NCI-H510A (cell line): ENCODE data around the gene SLC1A6.
"Not testable (repeated sequence)": the region's sequence is repeated elsewhere in the genome, so short reads cannot be mapped to it uniquely, and the experiment has no call there.

Experiments
- DNase-seq: peaks from one replicate; lab custom pipeline; 2025; lab: John Stamatoyannopoulos, UW

The SLC1A6 gene

DNA sequence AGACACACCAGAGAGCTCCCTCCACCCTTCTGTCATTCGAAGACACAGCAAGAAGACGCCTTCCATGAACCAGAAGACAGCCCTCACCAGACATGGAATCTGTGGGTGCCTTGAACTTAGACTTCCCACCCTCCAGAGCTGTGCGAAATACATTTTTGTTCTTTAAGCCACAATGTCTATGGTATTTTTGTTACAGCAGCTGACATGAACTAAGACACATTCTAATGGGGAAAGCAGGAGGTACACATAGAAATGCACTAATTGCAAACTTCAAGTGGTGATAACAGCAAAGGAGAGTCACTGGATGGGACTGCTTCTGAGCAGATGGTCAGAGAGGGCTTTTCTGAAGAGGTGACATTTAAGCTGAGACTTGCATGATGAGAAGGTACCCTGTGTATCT, 22.2 kb downstream of the SLC1A6 start:
- DNase-seq: no peak

DNA sequence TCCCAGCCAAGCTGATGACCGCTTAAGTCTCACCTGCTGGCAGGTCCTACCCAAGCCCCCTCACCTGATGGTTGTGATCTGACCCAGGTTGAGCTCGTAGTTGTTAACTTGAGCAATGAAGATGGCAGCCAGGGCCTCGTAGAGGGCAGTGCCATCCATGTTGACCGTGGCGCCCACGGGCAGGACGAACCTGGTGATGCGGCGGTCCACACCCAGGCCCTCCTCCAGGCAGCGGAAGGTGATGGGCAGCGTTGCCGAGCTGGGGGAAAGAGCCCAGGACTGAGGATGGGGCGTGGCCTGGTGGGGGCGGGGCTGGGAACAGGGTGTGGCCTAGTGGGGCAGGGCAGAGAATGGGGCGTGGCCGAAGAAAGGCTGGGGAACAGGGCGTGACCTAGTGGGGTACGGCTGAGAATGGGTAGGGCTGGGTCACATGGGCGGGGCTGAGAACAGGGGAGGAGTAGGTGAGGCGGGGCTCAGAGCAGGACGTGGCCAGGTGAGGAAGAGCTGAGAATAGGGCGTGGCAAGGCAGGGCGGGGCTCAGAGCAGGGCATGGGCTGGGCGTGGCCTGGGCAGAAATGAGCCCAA, 25.5 kb downstream of the SLC1A6 start:
- no peak for DNase-seq

DNA sequence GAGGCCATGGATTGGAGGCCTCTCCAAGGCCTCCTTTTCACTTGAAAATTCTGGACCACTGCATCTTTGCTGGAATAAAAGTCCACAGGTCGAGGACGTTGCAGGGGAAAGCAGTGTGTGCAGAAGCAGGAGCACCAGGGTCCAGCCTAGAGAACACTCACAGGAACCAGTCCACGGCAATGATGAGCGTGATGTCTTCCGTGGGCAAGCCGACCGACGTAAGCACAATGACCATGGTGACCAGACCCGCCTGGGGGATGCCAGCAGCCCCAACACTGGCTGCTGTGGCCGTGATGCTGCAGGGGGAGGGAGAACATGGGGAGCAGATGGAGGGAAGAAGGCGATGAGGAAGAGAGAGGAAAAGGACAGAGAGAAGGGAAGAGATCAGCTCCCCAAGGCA, 26.9 kb downstream of the SLC1A6 start:
- DNase-seq: no peak

DNA sequence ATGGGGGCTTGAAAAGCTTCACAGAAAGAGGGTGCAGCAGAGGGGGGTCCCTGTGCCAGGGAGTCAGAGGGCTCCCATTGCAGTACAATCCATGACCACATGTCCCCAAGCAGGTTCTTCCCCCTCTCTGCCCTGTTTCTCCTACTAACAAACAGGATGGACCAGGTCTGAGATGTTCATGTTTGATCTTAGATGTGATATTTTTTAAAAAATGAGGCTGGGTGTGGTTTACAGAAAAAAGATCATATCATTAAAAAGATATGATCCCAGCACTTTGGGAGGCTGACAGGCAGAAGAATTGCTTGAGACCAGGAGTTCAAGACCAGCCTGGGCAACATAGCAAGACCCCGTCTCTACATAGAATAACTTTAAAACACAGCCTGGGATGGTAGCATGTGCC, 29.2 kb downstream of the SLC1A6 start:
- no peak for DNase-seq

DNA sequence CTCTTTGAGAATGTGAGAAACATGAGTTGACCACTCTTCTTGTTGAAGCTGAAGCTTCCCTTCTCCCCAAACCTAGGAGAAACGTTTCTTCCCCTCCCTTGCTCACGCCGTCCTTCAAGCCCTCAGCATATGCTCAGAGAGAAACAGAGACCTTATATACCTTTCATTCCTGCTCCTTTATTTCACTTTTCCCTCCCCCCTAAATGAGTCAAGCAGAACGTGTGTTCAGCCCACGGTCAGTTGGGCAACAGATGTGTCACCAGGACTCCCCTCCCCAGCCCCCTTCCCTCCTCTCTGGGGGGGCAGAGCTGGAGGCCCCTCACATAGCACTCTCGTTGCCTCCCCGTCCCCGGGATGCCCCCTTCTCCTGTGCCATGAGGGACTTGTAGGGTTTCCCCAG, 29.8 kb downstream of the SLC1A6 start:
- DNase-seq: no peak

DNA sequence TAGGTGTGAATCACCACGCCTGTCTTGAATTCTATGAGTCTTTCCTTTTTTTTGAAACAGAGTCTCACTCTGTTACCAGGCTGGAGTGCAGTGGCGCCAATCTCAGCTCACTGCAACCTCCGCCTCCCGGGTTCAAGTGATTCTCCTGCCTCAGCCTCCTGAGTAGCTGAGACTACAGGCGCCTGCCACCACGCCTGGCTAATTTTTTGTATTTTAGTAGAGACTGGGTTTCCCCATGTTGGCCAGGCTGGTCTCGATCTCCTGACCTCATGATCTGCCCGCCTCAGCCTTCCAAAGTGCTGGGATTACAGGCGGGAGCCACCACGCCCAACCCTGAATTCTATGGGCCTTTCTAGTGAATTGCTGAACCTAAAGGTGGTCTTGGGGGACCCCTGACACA, 30.3 kb downstream of the SLC1A6 start:
- DNase-seq: not testable (repeated sequence)

DNA sequence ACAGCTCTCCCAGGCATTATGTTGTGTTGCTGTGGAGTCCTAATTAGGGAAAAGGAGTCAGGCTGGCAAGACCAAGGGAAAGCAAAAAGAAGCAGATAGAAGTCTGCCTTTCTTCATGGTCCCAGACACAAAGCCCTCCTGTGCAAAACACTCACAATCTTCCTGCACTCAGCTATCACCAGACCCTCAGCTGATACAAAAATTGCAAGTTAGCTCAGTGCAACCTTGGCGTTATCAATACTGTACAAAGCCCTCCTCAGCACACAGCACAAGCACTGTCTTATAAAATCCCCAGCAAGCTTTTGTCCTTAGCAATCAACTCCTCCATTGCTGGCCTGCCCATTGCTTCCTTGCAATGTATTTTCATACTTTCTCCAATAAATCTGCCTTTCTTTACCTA, 35.2 kb downstream of the SLC1A6 start:
- DNase-seq: no peak

DNA sequence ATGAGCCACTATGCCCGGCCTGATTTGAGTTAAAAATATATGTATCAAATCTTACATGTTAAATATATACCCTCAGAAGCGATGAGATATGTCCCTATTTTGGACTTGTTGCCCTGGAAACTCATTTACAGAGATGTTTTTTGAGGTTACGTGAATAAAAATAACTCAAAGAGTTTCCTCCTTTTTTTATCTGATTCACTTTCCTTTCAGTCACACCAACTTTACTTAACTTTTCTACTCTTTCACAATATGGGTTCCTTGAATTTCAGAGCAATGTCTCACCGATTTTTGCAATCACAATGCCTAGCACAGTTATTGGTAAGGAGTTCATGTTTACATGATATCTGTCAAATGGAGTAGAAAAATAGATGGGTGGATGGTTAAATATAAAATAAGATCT, 36.1 kb downstream of the SLC1A6 start:
- DNase-seq: no peak

DNA sequence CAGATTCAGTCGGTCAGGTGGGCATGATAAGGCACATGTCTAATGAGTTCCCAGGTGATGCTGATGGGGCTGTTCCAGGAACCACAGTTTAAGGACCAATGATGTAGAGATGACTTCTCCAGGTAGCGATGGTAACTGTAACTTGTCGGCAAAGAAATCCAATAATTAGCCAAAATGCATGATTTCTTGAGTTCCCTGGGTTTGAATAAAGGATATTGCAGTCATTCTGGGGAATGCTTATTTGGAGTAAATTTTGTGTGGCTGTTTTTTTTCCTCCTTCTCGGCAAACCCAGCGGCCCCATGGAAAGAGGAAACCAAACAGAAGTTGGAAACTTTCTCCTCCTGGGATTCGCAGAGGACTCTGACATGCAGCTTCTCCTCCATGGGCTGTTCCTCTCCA, 38.5 kb downstream of the SLC1A6 start, which contains the start of gene OR7C2:
Gene OR7C2 (plus strand): TSS at position 301 of the 400 bp plus-strand sequence. CDS start 0 bp downstream, at position 301.
- no peak for DNase-seq

DNA sequence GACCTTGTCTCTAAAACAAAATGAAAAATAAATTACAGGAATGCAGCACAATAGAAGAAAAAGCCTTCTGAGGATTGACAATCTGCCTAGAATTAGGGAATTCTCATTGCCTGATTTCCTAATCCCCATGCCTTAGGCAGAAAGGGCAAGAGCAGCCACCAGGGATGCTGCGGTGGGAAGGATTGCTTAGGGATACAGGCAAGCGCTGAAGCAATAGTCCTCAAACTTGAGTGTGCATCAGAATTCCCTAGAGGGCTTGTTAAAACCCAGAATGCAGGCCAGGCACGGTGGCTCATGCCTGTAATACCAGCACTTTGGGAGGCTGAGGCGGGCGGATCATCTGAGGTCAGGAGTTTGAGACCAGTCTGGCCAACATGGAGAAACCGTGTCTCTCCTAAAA, 39.4 kb downstream of the SLC1A6 start:
- no peak for DNase-seq

DNA sequence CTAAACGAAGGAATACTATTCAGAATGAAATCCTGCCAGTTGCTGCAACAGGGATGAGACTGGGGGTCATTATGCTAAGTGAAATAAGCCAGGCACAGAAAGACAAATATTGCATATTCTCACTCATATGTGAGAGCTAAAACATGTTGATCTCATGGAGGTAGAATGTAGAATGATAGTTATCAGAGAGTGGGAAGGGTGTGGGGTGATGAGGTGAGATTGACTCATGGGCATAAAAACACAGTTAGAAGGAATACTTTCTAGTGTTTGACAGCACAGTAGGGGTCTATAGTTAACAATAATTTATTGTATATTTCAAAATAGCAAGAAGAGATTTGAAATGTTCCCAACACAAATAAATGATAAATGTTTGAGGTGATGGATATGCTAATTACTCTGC, 46.2 kb downstream of the SLC1A6 start:
- DNase-seq: no peak

DNA sequence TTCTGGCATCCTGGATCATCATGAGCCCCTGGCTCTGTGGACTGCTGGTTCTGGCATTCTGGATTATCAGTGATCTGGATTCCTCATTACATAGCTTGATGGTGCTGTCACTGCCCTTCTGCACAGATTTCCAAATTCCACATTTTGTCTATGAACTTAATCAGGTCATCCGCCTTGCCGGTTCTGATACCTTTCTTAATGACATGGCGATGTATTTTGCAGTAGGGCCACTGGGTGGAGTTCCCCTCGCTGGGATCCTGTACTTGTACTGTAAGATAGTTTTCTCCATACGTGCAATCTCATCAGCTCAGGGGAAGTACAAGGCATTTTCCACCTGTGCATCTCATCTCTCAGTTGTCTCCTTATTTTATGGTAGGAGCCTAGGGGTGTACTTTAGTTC, 62.8 kb downstream of the SLC1A6 start:
- DNase-seq: no peak

DNA sequence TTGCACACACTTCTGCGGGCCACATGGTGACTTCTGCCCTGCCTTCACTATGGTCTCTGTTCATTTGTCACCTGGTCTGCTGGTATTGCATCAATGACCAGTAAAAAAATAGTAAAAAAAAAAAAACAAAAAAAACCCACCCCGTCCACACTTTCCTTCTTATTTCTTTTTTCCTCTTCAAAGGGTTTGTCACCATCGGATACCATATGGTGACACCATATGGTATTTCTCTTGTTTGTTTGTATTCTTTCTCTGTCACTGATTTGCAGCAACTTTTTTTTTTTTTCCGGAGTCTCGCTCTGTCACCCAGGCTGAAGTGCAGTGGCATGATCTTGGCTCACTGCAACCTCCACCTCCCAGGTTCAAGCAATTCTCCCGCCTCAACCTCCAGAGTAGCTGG, 64.5 kb downstream of the SLC1A6 start:
- no peak for DNase-seq

DNA sequence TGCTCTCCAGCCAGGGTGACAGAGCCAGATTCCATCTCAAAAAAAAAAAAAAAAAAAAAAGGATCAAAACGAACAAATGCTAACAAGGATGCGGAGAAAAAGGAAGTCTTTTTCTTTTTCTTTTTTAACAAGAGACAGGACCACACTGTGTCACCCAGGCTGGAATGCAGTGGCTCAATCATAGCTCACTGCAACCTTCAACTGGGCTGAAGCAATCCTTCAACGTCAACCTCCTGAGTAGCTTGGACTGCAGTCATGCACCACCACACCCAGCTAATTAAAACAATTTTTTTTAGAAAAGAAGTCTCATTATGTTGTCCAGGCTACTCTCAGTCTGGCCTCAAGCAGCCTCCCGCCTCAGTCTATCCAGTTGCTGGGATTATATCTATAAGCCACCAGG, 73.0 kb downstream of the SLC1A6 start:
- no peak for DNase-seq

DNA sequence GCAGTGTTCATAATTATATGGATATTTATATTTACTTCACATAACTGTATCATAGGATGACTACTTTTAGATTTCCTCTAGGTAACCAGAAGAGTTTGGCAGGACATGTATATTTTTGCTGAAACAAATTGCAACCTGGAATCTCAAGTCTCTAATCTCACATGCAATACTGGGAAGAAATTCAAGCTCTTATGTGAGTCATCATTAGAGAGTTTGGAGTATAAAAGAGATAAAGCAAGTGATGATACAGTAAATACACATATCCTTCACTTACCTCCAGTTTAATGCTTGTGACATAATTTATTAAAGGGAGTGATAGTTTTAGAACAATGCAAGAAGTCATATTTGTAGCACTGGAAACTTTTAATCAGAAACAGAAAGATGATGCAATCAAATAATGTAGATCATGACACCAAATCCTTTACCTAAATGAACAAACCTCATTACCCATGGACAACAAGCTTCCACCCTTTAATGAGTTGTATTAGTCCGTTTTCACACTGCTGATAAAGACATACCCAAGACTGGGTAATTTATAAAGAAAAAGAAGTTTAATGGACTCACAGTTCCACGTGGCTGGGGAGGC, 77.9 kb downstream of the SLC1A6 start:
- DNase-seq: no peak
